Measurements from ENCODE around the gene SLC25A52. TPM values are rescaled to one million over a fixed set of nuclear protein-coding genes. Genes with fewer than 3 reads are reported as not detected.

The SLC25A52 gene
- total and polyA plus RNA-seq, 2 donors (not counting 3 experiments of a cell fraction or from before 2014, with no cell fraction given), result 0.06 TPM; not detected in 1

DNA sequence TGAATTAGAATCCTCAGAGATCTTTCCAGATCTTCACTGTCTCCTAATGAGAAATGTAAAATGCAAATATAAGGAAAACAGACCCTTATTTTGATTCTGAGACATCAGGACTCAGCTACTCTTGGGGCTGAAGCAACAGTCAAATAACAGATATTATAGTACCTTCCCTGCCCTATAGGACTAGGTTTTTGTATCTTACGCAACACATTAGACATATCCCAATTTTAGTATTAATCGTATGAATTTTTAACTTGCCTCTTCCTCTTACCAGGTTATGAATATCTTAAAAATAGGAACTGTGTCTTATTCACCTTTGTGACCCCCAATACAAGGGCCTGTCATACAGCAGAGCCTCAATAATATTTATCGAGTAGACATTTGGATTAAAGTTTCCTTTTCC is 12.0 kb upstream of the SLC25A52 start:
- Histone ChIP-seq H3K9me3 (replicated peaks; ENCODE audit: control insufficient read depth, insufficient read depth, low read length) (no peaks in the 10 kb centered on the region), H3K27ac (ENCODE audit: insufficient read depth, low read depth, low read length) (no peak overlapping the region), H3K9ac (replicated peaks; ENCODE audit: extremely low read depth, insufficient read depth, low read length) (no peak overlapping the region), H3K9me1 (replicated peaks; ENCODE audit: control insufficient read depth, extremely low read depth, insufficient read depth, low read length) (no peaks in the 10 kb centered on the region), H4K20me1 (replicated peaks; ENCODE audit: control insufficient read depth, extremely low read depth, insufficient read depth, low read length) (no peaks in the 10 kb centered on the region), H2AFZ (ENCODE audit: low read depth, low read length) (no peak overlapping the region), H3K27me3 (ENCODE audit: control insufficient read depth in 2 of 2, insufficient read depth in 2 of 2, low read length in 2 of 2) (no peaks in the 10 kb centered on the region), H3K36me3 (ENCODE audit: control insufficient read depth in 2 of 2, extremely low read depth in 1 of 2, insufficient read depth in 2 of 2, low read length in 2 of 2) (no peaks in the 10 kb centered on the region), H3K4me3 (replicated peaks in 1 of 3; ENCODE audit: insufficient read depth in 1 of 3, low read depth in 1 of 3, low read length in 3 of 3) (no peak overlapping the region), H3K4me2 (ENCODE audit: insufficient read depth, low read length) (no peak overlapping the region), H3K79me2 (ENCODE audit: control insufficient read depth, insufficient read depth, low read length) (no peaks in the 10 kb centered on the region), H3K4me1 (ENCODE audit: control insufficient read depth, extremely low read depth, insufficient read depth, low read length) (no peaks in the 10 kb centered on the region)
- CTCF ChIA-PET, result interaction anchor here (0.9 kb wide), 1 partner anchor 11 kb away, joined by 3 read pairs; no protein-coding TSS in a partner anchor
- TF ChIP-seq POLR2A (IDR thresholded peaks at IDR 0.05; ENCODE audit: low read depth, low read length) (no peak), MYC (IDR thresholded peaks at IDR 0.05; ENCODE audit: low read depth, low read length) (no peak), JUN (IDR thresholded peaks at IDR 0.05; ENCODE audit: borderline replicate concordance, insufficient read depth, insufficient read length, low read depth) (no peak), EZH2 (IDR thresholded peaks at IDR 0.05; ENCODE audit: borderline replicate concordance, low read depth, low read length, severe bottlenecking) (no peak), FOS (IDR thresholded peaks at IDR 0.05; ENCODE audit: borderline replicate concordance, insufficient read depth, low read length) (no peak), POLR2AphosphoS5 (IDR thresholded peaks at IDR 0.05; ENCODE audit: insufficient read depth, low read depth, low read length) (no peak), GATA2 (IDR thresholded peaks at IDR 0.05; ENCODE audit: insufficient read depth, insufficient read length, low read depth, low read length) (no peak)
- TF ChIP-seq, protein P1, sequence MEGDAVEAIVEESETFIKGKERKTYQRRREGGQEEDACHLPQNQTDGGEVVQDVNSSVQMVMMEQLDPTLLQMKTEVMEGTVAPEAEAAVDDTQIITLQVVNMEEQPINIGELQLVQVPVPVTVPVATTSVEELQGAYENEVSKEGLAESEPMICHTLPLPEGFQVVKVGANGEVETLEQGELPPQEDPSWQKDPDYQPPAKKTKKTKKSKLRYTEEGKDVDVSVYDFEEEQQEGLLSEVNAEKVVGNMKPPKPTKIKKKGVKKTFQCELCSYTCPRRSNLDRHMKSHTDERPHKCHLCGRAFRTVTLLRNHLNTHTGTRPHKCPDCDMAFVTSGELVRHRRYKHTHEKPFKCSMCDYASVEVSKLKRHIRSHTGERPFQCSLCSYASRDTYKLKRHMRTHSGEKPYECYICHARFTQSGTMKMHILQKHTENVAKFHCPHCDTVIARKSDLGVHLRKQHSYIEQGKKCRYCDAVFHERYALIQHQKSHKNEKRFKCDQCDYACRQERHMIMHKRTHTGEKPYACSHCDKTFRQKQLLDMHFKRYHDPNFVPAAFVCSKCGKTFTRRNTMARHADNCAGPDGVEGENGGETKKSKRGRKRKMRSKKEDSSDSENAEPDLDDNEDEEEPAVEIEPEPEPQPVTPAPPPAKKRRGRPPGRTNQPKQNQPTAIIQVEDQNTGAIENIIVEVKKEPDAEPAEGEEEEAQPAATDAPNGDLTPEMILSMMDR (IDR thresholded peaks at IDR 0.05; ENCODE audit: extremely low read depth in 1 of 2, insufficient read depth in 1 of 2, low read depth in 1 of 2, low read length in 2 of 2), result no peak
- TF ChIP-seq, protein P2, sequence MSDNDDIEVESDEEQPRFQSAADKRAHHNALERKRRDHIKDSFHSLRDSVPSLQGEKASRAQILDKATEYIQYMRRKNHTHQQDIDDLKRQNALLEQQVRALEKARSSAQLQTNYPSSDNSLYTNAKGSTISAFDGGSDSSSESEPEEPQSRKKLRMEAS (IDR thresholded peaks at IDR 0.05; ENCODE audit: insufficient read depth, insufficient read length), result no peak
- no TSS peak for BruUV-seq (replicated peaks)
- FAIRE-seq, result no peak
- POLR2A ChIA-PET, result no interaction called here
- no peak for DNase-seq (ENCODE audit: low read depth, low spot score)
- dilution Hi-C loops (cut with MboI; ENCODE audit: extremely low pct_ligation_motif_present, low sequenced_read_pairs) (no loop called here), intact Hi-C loops (cut with micrococcal nuclease) (no loop called here)
